HepG2 (cell line): ENCODE data around the gene MRPS7. TPM values are rescaled to one million over a fixed set of nuclear protein-coding genes. Genes with fewer than 3 reads are reported as not detected.

ENCODE experiments used
- ATRX ChIP-seq: sonication (generic); formaldehyde crosslinking; IDR thresholded peaks from 2 replicates; pipeline ENCODE4 v1.4.0; 2020; ENCODE audit warnings: missing genetic modification reagents, borderline replicate concordance
- CBX5 ChIP-seq: sonication (generic); formaldehyde crosslinking; IDR thresholded peaks from 2 replicates; pipeline ENCODE4 v1.4.0; 2020; ENCODE audit warnings: missing genetic modification reagents, borderline replicate concordance
- MTERF4 ChIP-seq: sonication (generic); formaldehyde crosslinking; IDR thresholded peaks from 2 replicates; pipeline ENCODE4 v1.8.0; 2023; ENCODE audit warnings: mild to moderate bottlenecking, missing genetic modification reagents
- NFYB ChIP-seq: sonication (generic); formaldehyde crosslinking; IDR thresholded peaks from 2 replicates; pipeline ENCODE4 v1.4.0; 2020; ENCODE audit warnings: missing genetic modification reagents
- PHB2 ChIP-seq: fragments of 450-650 bp; IDR thresholded peaks from 2 replicates; pipeline ENCODE4 v1.6.1; 2018; ENCODE audit not compliant: partially characterized antibody
- SATB2 ChIP-seq: sonication (generic); formaldehyde crosslinking; IDR thresholded peaks from 2 replicates; pipeline ENCODE4 v1.5.0; 2020; ENCODE audit warnings: missing genetic modification reagents
- SKI ChIP-seq: fragments of 450-650 bp; IDR thresholded peaks from one replicate; pipeline ENCODE4 v1.6.1; 2018; ENCODE audit warnings: mild to moderate bottlenecking; ENCODE audit not compliant: partially characterized antibody
- SP4 ChIP-seq: sonication (generic); formaldehyde crosslinking; IDR thresholded peaks from 2 replicates; pipeline ENCODE4 v1.8.1; 2023; ENCODE audit warnings: mild to moderate bottlenecking, missing genetic modification reagents
- TRAFD1 ChIP-seq: sonication (generic); formaldehyde crosslinking; IDR thresholded peaks from 2 replicates; pipeline ENCODE4 v1.5.1; 2020; ENCODE audit warnings: missing genetic modification reagents, mild to moderate bottlenecking, borderline replicate concordance
- ZC3H13 ChIP-seq: sonication (generic); formaldehyde crosslinking; IDR thresholded peaks from 2 replicates; pipeline ENCODE4 v1.8.1; 2023; ENCODE audit warnings: mild to moderate bottlenecking, missing genetic modification reagents, moderate library complexity
- ZNF367 ChIP-seq: sonication (generic); formaldehyde crosslinking; IDR thresholded peaks from 2 replicates; pipeline ENCODE4 v1.4.0; 2020; ENCODE audit warnings: missing genetic modification reagents, borderline replicate concordance
- ZNF737 ChIP-seq: sonication (generic); formaldehyde crosslinking; IDR thresholded peaks from 2 replicates; pipeline ENCODE4 v1.5.0; 2020; ENCODE audit warnings: missing genetic modification reagents, mild to moderate bottlenecking, borderline replicate concordance
- ZNF746 ChIP-seq: sonication (generic); formaldehyde crosslinking; IDR thresholded peaks from 2 replicates; pipeline ENCODE4 v1.8.0; 2022; ENCODE audit warnings: mild to moderate bottlenecking, missing genetic modification reagents
- ZNF850 ChIP-seq: sonication (generic); formaldehyde crosslinking; conservative IDR thresholded peaks from 2 replicates; pipeline ENCODE4 v1.9.0; 2021; ENCODE audit warnings: mild to moderate bottlenecking, missing genetic modification reagents
- polyA plus RNA-seq, 8 experiments: library from polyadenylated mRNA; depleted of rRNA in 3 of 8; stranded (reverse) in 7 of 8; unstranded in 1 of 8; fragments of >200 nt; fragmentation: Illumina TruSeq in 4 of 8; extraction: Trizol in 4 of 8; gene quantifications; 2 replicates each; pipeline versions ENCODE4 v1.2.1 to v1.2.3, GENCODE V29; 2011 to 2016; ENCODE audit warnings: low read depth in 4 of 8, missing spikeins in 1 of 8, mixed read lengths in 1 of 8; ENCODE audit not compliant: insufficient read depth in 1 of 8
- total RNA-seq, 5 experiments: library from RNA; depleted of rRNA; stranded (reverse); fragments of >200 nt; fragmentation: Illumina TruSeq; extraction: Trizol; gene quantifications; 2 replicates each; pipeline ENCODE4 v1.2.3, GENCODE V29; 2016; ENCODE audit warnings: low read depth in 1 of 5
- TF ChIP-seq, protein P1 (sequence below): IDR thresholded peaks from 2 replicates; pipeline ENCODE4 v1.4.0; 2020; ENCODE audit warnings: mild to moderate bottlenecking, missing genetic modification reagents
- TF ChIP-seq, protein P2 (sequence below): sonication (generic); formaldehyde crosslinking; IDR thresholded peaks from 2 replicates; pipeline ENCODE4 v1.4.0; 2020; ENCODE audit warnings: missing genetic modification reagents; ENCODE audit errors: not compliant biosample characterization
- TF ChIP-seq, protein P3 (sequence below): sonication (generic); formaldehyde crosslinking; IDR thresholded peaks from 2 replicates; pipeline ENCODE4 v1.4.0; 2020; ENCODE audit warnings: mild to moderate bottlenecking, missing genetic modification reagents, borderline replicate concordance

The MRPS7 gene
- total and polyA plus RNA-seq, 2 of the 13 experiments (the other 11 are each of a cell fraction or from before 2014, with no cell fraction given), result 97.0 to 162 TPM

DNA sequence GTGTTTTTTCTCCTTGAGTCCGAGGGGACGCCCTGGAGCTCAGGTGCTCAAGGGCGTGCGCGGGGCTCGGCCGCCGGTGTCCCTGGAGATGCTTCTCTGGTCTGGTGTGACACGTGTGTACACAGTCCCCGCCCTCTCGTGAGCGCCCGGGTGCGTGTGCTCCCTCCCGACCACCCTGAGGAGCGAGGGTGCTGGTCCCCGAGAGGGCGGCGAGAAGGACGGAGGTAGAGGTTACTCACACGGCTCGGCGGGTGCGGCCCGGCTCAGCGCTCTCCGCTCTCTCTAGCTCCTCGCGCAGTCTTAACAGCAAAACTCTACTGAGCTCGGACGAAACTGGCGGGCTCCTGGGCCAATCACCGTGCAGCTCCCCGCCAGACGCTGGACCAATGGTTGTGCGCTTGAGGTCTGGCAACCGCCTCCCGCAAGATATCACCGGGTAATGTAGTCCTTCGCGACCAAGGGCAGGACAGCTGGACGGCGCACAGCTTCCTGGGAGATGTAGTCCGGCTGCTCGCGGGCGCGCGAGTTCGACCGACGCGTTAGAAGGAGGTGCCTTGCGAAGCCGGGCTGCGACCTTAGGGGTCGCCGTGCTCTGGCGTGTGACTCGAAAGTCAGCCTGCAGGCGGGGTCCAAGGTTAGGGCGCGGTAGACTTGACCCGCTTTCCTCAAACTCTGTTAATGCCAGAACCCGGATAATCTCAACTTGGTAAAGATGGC is 27.6 kb downstream of the MRPS7 start, which contains the start of gene SLC25A19 (continued):
- TF ChIP-seq SATB2 (CRISPR knock-in tag) (no peak), SKI (peak; percentile 71), TRAFD1 (CRISPR knock-in tag) (no peak), ZNF746 (CRISPR knock-in tag) (no peak), ZNF367 (CRISPR knock-in tag) (no peak), MTERF4 (CRISPR knock-in tag) (0 out of 2 replicates have a peak, but pooled peaks have one; percentile 81), CBX5 (CRISPR knock-in tag) (peak; percentile 83; the same call in 1 of the 2 replicates), ZC3H13 (CRISPR knock-in tag) (no peak; the same call in 1 of the 2 replicates), NFYB (peak; percentile 98), ATRX (no peak), ZNF737 (CRISPR knock-in tag) (no peak), ZNF850 (no peak), PHB2 (no peak), SP4 (CRISPR knock-in tag) (peak; percentile 79)
- TF ChIP-seq, protein P1, sequence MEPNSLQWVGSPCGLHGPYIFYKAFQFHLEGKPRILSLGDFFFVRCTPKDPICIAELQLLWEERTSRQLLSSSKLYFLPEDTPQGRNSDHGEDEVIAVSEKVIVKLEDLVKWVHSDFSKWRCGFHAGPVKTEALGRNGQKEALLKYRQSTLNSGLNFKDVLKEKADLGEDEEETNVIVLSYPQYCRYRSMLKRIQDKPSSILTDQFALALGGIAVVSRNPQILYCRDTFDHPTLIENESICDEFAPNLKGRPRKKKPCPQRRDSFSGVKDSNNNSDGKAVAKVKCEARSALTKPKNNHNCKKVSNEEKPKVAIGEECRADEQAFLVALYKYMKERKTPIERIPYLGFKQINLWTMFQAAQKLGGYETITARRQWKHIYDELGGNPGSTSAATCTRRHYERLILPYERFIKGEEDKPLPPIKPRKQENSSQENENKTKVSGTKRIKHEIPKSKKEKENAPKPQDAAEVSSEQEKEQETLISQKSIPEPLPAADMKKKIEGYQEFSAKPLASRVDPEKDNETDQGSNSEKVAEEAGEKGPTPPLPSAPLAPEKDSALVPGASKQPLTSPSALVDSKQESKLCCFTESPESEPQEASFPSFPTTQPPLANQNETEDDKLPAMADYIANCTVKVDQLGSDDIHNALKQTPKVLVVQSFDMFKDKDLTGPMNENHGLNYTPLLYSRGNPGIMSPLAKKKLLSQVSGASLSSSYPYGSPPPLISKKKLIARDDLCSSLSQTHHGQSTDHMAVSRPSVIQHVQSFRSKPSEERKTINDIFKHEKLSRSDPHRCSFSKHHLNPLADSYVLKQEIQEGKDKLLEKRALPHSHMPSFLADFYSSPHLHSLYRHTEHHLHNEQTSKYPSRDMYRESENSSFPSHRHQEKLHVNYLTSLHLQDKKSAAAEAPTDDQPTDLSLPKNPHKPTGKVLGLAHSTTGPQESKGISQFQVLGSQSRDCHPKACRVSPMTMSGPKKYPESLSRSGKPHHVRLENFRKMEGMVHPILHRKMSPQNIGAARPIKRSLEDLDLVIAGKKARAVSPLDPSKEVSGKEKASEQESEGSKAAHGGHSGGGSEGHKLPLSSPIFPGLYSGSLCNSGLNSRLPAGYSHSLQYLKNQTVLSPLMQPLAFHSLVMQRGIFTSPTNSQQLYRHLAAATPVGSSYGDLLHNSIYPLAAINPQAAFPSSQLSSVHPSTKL (CRISPR knock-in tag), result peak; percentile 66
- TF ChIP-seq, protein P2, sequence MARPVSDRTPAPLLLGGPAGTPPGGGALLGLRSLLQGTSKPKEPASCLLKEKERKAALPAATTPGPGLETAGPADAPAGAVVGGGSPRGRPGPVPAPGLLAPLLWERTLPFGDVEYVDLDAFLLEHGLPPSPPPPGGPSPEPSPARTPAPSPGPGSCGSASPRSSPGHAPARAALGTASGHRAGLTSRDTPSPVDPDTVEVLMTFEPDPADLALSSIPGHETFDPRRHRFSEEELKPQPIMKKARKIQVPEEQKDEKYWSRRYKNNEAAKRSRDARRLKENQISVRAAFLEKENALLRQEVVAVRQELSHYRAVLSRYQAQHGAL, result peak; percentile 13
- TF ChIP-seq, protein P3, sequence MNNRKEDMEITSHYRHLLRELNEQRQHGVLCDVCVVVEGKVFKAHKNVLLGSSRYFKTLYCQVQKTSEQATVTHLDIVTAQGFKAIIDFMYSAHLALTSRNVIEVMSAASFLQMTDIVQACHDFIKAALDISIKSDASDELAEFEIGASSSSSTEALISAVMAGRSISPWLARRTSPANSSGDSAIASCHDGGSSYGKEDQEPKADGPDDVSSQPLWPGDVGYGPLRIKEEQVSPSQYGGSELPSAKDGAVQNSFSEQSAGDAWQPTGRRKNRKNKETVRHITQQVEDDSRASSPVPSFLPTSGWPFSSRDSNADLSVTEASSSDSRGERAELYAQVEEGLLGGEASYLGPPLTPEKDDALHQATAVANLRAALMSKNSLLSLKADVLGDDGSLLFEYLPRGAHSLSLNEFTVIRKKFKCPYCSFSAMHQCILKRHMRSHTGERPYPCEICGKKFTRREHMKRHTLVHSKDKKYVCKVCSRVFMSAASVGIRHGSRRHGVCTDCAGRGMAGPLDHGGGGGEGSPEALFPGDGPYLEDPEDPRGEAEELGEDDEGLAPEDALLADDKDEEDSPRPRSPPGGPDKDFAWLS (CRISPR knock-in tag), result no peak
